SKM-1 treated with dmso at 0.1 percent for 144 hours (cell line): ENCODE results near the gene TTC39B.

Experiments used
- DNase-seq: peaks from one replicate; lab custom pipeline; 2025; ENCODE audit not compliant: unreplicated experiment; lab: John Stamatoyannopoulos, UW

Gene TTC39B

GRCh38 chr9:15137658-15138356 lies 169.2 kb downstream of the TTC39B start:
- no peak for DNase-seq

GRCh38 chr9:15137089-15137488 lies 169.9 kb downstream of the TTC39B start:
- no peak for DNase-seq

GRCh38 chr9:15136646-15137045 lies 170.4 kb downstream of the TTC39B start:
- no peak for DNase-seq

GRCh38 chr9:15135164-15135792 lies 171.7 kb downstream of the TTC39B start:
- peak; percentile 49 for DNase-seq

GRCh38 chr9:15133488-15133887 lies 173.5 kb downstream of the TTC39B start:
- no peak for DNase-seq

- no peak for DNase-seq
Measured at GRCh38 chr9:15132091-15132490, 174.9 kb downstream of the TTC39B start.

GRCh38 chr9:15131094-15131493 lies 175.9 kb downstream of the TTC39B start:
- no peak for DNase-seq

- DNase-seq: no peak
Measured at GRCh38 chr9:15127831-15128230, 179.2 kb downstream of the TTC39B start.

- no peak for DNase-seq
Measured at GRCh38 chr9:15121630-15122029, 185.4 kb downstream of the TTC39B start.

- DNase-seq: no peak
Measured at GRCh38 chr9:15116130-15116580, 190.9 kb downstream of the TTC39B start.

- no peak for DNase-seq
Measured at GRCh38 chr9:15115702-15116101, 191.3 kb downstream of the TTC39B start.

- DNase-seq: no peak
Measured at GRCh38 chr9:15115041-15115440, 192.0 kb downstream of the TTC39B start.
